GM19324 (cell line): ENCODE measurements around the gene LRMDA.

Experiments
- ATAC-seq: cut with Tn5 transposase; IDR thresholded peaks from one replicate; pipeline ENCODE4 v1.9.1; 2021; ENCODE audit warnings: mild to moderate bottlenecking, moderate library complexity; ENCODE audit not compliant: unreplicated experiment, low FRiP score

LRMDA gene

GRCh38 chr10:75530299-75530698 lies 98.9 kb downstream of the LRMDA start:
- ATAC-seq = no peak

- ATAC-seq = no peak
These were observed 100.2 kb downstream of the LRMDA start for GRCh38 chr10:75531571-75532031.

GRCh38 chr10:75532253-75532924 lies 101.0 kb downstream of the LRMDA start:
- no peak for ATAC-seq

- no peak for ATAC-seq
These were observed 106.7 kb downstream of the LRMDA start for GRCh38 chr10:75538144-75538543.

GRCh38 chr10:75538765-75539164 lies 107.3 kb downstream of the LRMDA start:
- ATAC-seq = no peak

GRCh38 chr10:75540357-75540966 lies 109.0 kb downstream of the LRMDA start:
- no peak for ATAC-seq

GRCh38 chr10:75540981-75541380 lies 109.6 kb downstream of the LRMDA start:
- no peak for ATAC-seq

GRCh38 chr10:75541411-75541810 lies 110.0 kb downstream of the LRMDA start:
- ATAC-seq = no peak

- no peak for ATAC-seq
These were observed 110.7 kb downstream of the LRMDA start for GRCh38 chr10:75542084-75542483.

- ATAC-seq = no peak
These were observed 111.5 kb downstream of the LRMDA start for GRCh38 chr10:75542906-75543305.

- ATAC-seq = no peak
These were observed 113.0 kb downstream of the LRMDA start for GRCh38 chr10:75544386-75544785.

- ATAC-seq = no peak
These were observed 113.7 kb downstream of the LRMDA start for GRCh38 chr10:75544993-75545706.

GRCh38 chr10:75546004-75546403 lies 114.6 kb downstream of the LRMDA start:
- no peak for ATAC-seq

- no peak for ATAC-seq
These were observed 116.2 kb downstream of the LRMDA start for GRCh38 chr10:75547391-75548298.

GRCh38 chr10:75548356-75548755 lies 116.9 kb downstream of the LRMDA start:
- ATAC-seq = no peak

GRCh38 chr10:75550191-75550590 lies 118.8 kb downstream of the LRMDA start:
- no peak for ATAC-seq

GRCh38 chr10:75552171-75552570 lies 120.7 kb downstream of the LRMDA start:
- no peak for ATAC-seq

- no peak for ATAC-seq
These were observed 122.1 kb downstream of the LRMDA start for GRCh38 chr10:75553550-75553949.

- ATAC-seq = no peak
These were observed 123.9 kb downstream of the LRMDA start for GRCh38 chr10:75555323-75555722.

GRCh38 chr10:75556320-75556719 lies 124.9 kb downstream of the LRMDA start:
- ATAC-seq = no peak
